Fibroblast of pulmonary artery (primary cell): ENCODE results near the gene POLA1.

Experiments used
- DNase-seq: peaks from one replicate; pipeline ENCODE4 v3.0.0-alpha.2; 2010; ENCODE audit warnings: low read depth
- H3K4me3 ChIP-seq: replicated peaks from 2 replicates; pipeline ENCODE4 v1.5.1; 2011; ENCODE audit warnings: low read depth, mild to moderate bottlenecking, control low read depth, low read length, moderate library complexity
- TF ChIP-seq, protein P1 (sequence below): IDR thresholded peaks from 2 replicates; pipeline ENCODE4 v1.5.1; 2011; ENCODE audit warnings: mild to moderate bottlenecking, control low read depth, low read length, inconsistent platforms; ENCODE audit errors: missing control alignments

Gene POLA1

DNA sequence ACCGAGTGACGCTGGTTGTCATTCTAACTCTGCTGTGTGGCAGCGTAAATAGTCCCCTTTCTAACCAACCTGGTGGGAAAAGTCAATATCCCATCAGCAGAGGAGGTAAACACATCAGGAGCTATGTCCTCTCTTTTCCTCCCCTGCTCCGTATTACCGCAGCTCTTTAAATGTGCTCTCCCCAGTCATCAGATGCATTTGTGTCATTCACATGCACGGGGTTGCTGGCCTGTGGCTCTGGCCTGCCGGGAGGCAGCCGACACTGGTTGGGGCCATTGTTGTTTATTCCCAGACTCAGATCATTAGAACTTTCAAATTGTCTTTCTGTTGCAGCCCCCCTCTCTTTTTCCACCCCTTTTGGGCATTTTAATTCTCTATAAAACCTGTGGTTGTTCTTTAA lies 300.2 kb downstream of the POLA1 start:
- TF ChIP-seq, protein P1, sequence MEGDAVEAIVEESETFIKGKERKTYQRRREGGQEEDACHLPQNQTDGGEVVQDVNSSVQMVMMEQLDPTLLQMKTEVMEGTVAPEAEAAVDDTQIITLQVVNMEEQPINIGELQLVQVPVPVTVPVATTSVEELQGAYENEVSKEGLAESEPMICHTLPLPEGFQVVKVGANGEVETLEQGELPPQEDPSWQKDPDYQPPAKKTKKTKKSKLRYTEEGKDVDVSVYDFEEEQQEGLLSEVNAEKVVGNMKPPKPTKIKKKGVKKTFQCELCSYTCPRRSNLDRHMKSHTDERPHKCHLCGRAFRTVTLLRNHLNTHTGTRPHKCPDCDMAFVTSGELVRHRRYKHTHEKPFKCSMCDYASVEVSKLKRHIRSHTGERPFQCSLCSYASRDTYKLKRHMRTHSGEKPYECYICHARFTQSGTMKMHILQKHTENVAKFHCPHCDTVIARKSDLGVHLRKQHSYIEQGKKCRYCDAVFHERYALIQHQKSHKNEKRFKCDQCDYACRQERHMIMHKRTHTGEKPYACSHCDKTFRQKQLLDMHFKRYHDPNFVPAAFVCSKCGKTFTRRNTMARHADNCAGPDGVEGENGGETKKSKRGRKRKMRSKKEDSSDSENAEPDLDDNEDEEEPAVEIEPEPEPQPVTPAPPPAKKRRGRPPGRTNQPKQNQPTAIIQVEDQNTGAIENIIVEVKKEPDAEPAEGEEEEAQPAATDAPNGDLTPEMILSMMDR, result no peak
- no peak for DNase-seq
- no peak overlapping the region for H3K4me3 ChIP-seq

DNA sequence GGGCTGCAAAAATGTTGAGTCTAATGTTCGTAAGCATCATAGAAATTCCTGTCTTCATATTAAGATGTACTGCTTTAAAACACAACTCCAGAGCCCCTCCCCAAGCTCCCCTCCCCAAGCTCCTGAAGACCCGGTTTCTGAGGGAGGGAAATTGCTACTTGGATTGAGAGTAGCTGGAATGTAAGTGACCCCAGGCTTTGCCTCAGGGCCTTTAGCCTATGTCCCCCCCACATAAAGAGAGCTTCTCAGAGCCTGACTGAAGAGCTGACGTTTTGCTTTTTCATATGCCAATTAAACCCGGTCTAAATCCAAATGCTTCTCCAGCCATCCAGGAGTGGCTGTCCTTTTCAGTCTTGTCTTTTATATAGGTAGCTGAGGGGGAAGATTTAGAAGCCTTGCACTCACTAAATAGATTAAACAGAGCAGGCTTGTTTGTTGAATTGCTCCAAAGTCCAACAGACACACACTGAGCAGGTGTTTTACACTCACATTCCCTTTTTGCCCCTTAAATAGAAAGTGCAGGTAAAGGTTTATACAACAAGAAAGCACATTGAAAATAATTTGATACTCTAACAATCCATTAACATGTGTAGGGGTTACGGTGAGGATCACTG lies 302.5 kb downstream of the POLA1 start:
- TF ChIP-seq, protein P1, result no peak
- DNase-seq, result no peak
- no peak overlapping the region for H3K4me3 ChIP-seq

DNA sequence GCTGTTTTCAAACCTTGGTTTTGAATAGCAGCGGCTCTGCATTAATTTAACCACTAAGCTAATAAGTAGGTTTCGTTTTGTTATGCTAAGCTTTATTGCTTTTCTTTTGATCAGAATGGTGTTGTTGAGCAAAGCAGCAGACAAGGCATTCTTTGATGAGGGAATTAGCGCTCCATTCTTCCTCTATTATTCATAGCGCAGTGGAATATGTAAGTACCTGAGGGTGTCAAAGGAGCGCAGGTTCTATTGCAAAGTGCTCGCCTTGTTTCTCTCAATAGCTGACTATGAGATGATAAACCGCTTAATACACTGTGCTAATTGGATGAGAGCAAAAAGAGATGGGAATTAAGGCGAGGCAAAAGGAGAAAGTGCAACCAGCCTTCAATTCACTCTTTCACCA lies 305.8 kb downstream of the POLA1 start:
- TF ChIP-seq, protein P1, result no peak
- H3K4me3 ChIP-seq, result no peak overlapping the region
- DNase-seq, result no peak

DNA sequence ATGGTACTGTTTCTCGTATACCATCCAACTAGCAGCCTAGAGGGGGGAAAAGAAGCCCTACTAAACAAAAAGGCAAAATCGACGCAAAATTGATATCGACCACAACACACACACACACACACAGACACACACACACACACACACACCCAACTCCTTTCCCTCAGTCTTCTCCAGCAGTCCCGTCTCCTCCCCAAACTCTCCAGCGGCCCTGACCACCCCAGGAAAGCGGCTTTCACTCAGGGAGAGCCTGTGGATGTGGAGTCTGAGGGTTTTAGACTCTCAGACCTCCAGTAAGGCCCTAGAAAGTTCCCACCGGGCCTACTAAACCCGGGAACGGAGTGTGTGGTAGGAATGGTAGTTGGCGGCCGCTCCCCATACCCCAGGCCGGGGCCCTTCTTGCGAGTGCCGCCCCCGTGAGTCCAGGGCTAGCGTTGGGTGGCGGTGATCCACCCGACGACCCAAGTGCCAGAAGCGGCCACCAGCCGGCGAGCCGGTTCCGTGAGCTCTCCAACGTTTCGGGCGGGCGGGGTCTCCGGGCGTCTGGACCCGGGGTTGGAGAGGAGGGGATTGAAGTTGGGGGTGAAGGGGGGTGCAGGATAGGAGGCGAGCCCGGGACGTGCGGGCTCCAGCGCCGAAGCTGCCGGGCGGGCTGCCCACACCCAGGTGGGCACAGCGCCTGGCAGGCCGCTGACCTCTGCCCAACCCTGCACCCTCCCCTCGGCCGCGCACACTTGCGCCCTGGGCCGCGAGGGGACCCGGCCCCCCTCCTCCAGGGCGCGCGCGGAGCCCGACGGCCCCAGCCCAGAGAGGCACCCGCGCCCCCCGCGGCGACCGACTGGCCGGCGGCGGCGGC lies 308.3 kb downstream of the POLA1 start:
- DNase-seq, result no peak
- no peak overlapping the region for H3K4me3 ChIP-seq
- TF ChIP-seq, protein P1, result no peak

- peak overlapping the region; percentile 17 for H3K4me3 ChIP-seq
- TF ChIP-seq, protein P1, result no peak
- no peak for DNase-seq
Observed at GRCh38 chrX:25002661-25003020, 308.9 kb downstream of the POLA1 start.

DNA sequence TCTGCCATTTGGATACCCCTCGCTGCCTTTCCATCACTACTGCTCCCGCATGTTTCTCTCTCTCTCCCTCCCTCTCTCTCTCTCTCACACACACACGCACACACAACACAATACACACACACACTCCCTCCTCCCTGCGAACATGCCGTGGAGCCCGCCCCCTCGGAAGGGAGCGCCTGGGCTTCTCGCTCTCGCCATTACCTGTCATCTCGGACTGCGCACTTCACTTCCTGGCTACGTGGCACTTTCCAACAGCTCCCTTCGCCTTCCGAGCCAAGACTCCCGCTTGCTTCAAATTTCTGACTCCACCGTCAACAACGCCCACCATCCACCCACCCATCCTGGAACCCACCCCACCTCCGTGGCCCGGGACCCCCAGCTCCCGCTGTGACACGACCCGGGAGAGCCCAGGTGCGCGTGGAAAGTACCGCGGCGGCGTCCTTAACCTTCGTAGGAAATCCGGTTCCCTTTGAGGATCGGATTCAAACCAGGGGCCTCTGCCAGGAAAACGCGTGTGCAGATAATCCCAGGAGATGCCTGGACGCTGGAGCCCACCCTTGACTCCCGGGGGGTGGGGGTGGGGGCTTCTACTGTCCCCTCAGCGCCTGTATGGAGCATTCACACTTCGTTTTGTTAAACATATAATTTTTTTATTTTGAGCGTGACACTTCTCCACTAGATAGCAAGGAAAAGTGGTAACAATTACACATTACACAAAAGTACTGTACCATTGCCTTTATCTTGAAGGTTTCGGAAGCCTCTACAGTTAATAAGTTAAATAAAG lies 309.5 kb downstream of the POLA1 start:
- no peak overlapping the region for H3K4me3 ChIP-seq
- TF ChIP-seq, protein P1, result no peak
- no peak for DNase-seq
